ENCODE measurements around the gene PCDHB1. TPM values are rescaled to one million over a fixed set of nuclear protein-coding genes. Genes with fewer than 3 reads are reported as not detected.

Gene PCDHB1
- polyA plus RNA-seq, 2 of the 4 experiments (the other 2 are of a cell fraction) = not detected

- ChIA-PET CTCF (interaction anchor here (0.5 to 5.5 kb wide), 56 partner anchors 8 to 969 kb away, joined by 3 to 77 read pairs (median 5); partner anchors contain the start of genes PCDHA1, PCDHA11, PCDHA12 and PCDHA3), POLR2A (interaction anchor here (1.0 to 2.4 kb wide), 6 partner anchors 37 to 330 kb away, joined by 4 to 30 read pairs (median 11); partner anchors contain the start of genes PCDHA12, PCDHA5 and PCDHAC1)
- H3K4me3 ChIP-seq = peak overlapping the region; percentile 48
- H3K4me1 ChIP-seq = peaks cover 8% of the 10 kb centered on the region; the same call in 1 of the 3 replicates
- DNase-seq (ENCODE audit: low read depth in 1 of 2, low spot score in 1 of 2) = peak; percentile 89 to 96
- peak overlapping the region; percentile 78 for H3K4me2 ChIP-seq
- H3K9me3 ChIP-seq = no peaks in the 10 kb centered on the region
- H3K27ac ChIP-seq = peak overlapping the region; percentile 56 to 72
- peak; percentile 96 for FAIRE-seq
- 2% methylated on average over 24 of the region's 25 CpGs for whole genome bisulfite sequencing (ENCODE audit: missing lambda C conversion rate)
- ATAC-seq = peak; percentile 90 to 92
- TF ChIP-seq TP53 (CRISPR knock-in tag; IDR thresholded peaks at IDR 0.05) (no peak), CBX2 (IDR thresholded peaks at IDR 0.05; ENCODE audit: borderline replicate concordance, low read depth) (no peak), HES2 (IDR thresholded peaks at IDR 0.05) (no peak), SREBF2 (IDR thresholded peaks at IDR 0.05) (no peak), BCL3 (IDR thresholded peaks at IDR 0.05) (0 out of 3 replicates have a peak, but pooled peaks have one; percentile 37), CHD4 (IDR thresholded peaks at IDR 0.05; ENCODE audit: borderline replicate concordance) (no peak), CBX8 (IDR thresholded peaks at IDR 0.05) (no peak), NPAS2 (CRISPR knock-in tag; IDR thresholded peaks at IDR 0.05; ENCODE audit: borderline replicate concordance) (no peak), CTCF (IDR thresholded peaks at IDR 0.05) (peak; percentile 87), NR3C1 (IDR thresholded peaks at IDR 0.05) (no peak), EHMT2 (IDR thresholded peaks at IDR 0.05; ENCODE audit: low read depth) (peak; percentile 91), CEBPB (IDR thresholded peaks at IDR 0.05) (no peak; a peak in 1 of 4 replicates), PHF8 (IDR thresholded peaks at IDR 0.05; ENCODE audit: borderline replicate concordance, low read depth) (no peak), PBX3 (IDR thresholded peaks at IDR 0.05) (no peak), RNF2 (IDR thresholded peaks at IDR 0.05; ENCODE audit: borderline replicate concordance, low read depth) (no peak), POLR2A (IDR thresholded peaks at IDR 0.05; ENCODE audit: low read length) (peak; percentile 55), HOXB13 (CRISPR knock-in tag; IDR thresholded peaks at IDR 0.05; ENCODE audit: low read depth) (peak; percentile 87), USF2 (IDR thresholded peaks at IDR 0.05) (peak; percentile 86), MYC (IDR thresholded peaks at IDR 0.05; ENCODE audit: borderline replicate concordance, low read length) (no peak), FOXS1 (CRISPR knock-in tag; IDR thresholded peaks at IDR 0.05) (no peak), EHF (CRISPR knock-in tag; IDR thresholded peaks at IDR 0.05) (peak; percentile 69; the same call in 1 of the 2 replicates), HOXB5 (CRISPR knock-in tag; IDR thresholded peaks at IDR 0.05) (0 out of 2 replicates have a peak, but pooled peaks have one; percentile 62), ESRRA (IDR thresholded peaks at IDR 0.05; ENCODE audit: borderline replicate concordance, low read length) (no peak), NFE2L2 (conservative IDR thresholded peaks at IDR 0.05; ENCODE audit: low read length) (no peak), RAD21 (conservative IDR thresholded peaks at IDR 0.05 in 1 of 2, IDR thresholded peaks at IDR 0.05 in 1 of 2) (peak; percentile 92), HMGXB4 (CRISPR knock-in tag; IDR thresholded peaks at IDR 0.05; ENCODE audit: borderline replicate concordance) (no peak), HEYL (CRISPR knock-in tag; IDR thresholded peaks at IDR 0.05) (0 out of 2 replicates have a peak, but pooled peaks have one; percentile 35), GATA3 (IDR thresholded peaks at IDR 0.05; ENCODE audit: borderline replicate concordance) (no peak; the same call in 1 of the 2 replicates), ATOH8 (CRISPR knock-in tag; IDR thresholded peaks at IDR 0.05; ENCODE audit: low read depth) (peak; percentile 67; the same call in 1 of the 2 replicates), MAX (IDR thresholded peaks at IDR 0.05) (peak; percentile 60; the same call in 1 of the 2 replicates), MAFK (IDR thresholded peaks at IDR 0.05; ENCODE audit: partially characterized antibody) (no peak), TFCP2L1 (CRISPR knock-in tag; IDR thresholded peaks at IDR 0.05) (no peak)
Observed at GRCh38 chr5:141040771-141041426, 10.3 kb upstream of the PCDHB1 start.

Data from A549 (cell line).